Smooth muscle cell (in vitro differentiated cells): ENCODE measurements around the gene FGD6. TPM values are rescaled to one million over a fixed set of nuclear protein-coding genes. Genes with fewer than 3 reads are reported as not detected.
"Not testable (repeated sequence)": the region's sequence is repeated elsewhere in the genome, so short reads cannot be mapped to it uniquely, and the experiment has no call there.

Experiments used
- DNase-seq: peaks from one replicate; lab custom pipeline; 2025; ENCODE audit not compliant: unreplicated experiment; lab: John Stamatoyannopoulos, UW
- H2AFZ ChIP-seq: fragments of 200-600 bp; sonication (generic); 2 replicates; pipeline ENCODE4 v1.6.0; 2016; ENCODE audit warnings: antibody characterized with exemption, low read depth, mild to moderate bottlenecking
- H3F3A ChIP-seq: fragments of 200-600 bp; sonication (generic); 2 replicates; pipeline ENCODE4 v1.6.0; 2017; ENCODE audit warnings: antibody characterized with exemption, low read depth
- H3K27ac ChIP-seq: fragments of 200-600 bp; sonication (generic); 2 replicates; pipeline ENCODE4 v1.5.1; 2016; ENCODE audit warnings: low read depth, mild to moderate bottlenecking
- H3K27me3 ChIP-seq: fragments of 200-600 bp; sonication (generic); 2 replicates; pipeline ENCODE4 v1.6.1; 2016; ENCODE audit warnings: low read depth, mild to moderate bottlenecking
- H3K36me3 ChIP-seq: fragments of 200-600 bp; sonication (generic); 2 replicates; pipeline ENCODE4 v1.5.1; 2016; ENCODE audit warnings: low read depth
- H3K4me1 ChIP-seq: fragments of 200-600 bp; sonication (generic); 2 replicates; pipeline ENCODE4 v1.5.1; 2016; ENCODE audit warnings: low read depth
- H3K4me2 ChIP-seq: fragments of 200-600 bp; sonication (generic); 2 replicates; pipeline ENCODE4 v1.6.0; 2016; ENCODE audit warnings: mild to moderate bottlenecking
- H3K4me3 ChIP-seq: fragments of 200-600 bp; sonication (generic); 2 replicates; pipeline ENCODE4 v1.5.1; 2016; ENCODE audit warnings: mild to moderate bottlenecking
- H3K79me2 ChIP-seq: fragments of 200-600 bp; sonication (generic); 2 replicates; pipeline ENCODE4 v1.6.0; 2016; ENCODE audit warnings: low read depth, mild to moderate bottlenecking
- H3K9ac ChIP-seq: fragments of 200-600 bp; sonication (generic); 2 replicates; pipeline ENCODE4 v1.6.0; 2016; ENCODE audit warnings: low read depth
- H3K9me3 ChIP-seq: fragments of 200-600 bp; sonication (generic); replicated peaks from 2 replicates; pipeline ENCODE4 v1.5.1; 2016; ENCODE audit warnings: low read depth
- H4K20me1 ChIP-seq: fragments of 200-600 bp; sonication (generic); 2 replicates; pipeline ENCODE4 v1.6.0; 2016; ENCODE audit warnings: low read depth
- CTCF ChIP-seq: fragments of 200-600 bp; sonication (generic); IDR thresholded peaks from 2 replicates; pipeline ENCODE4 v1.5.1; 2017; ENCODE audit warnings: borderline replicate concordance, mild to moderate bottlenecking, antibody characterized with exemption; ENCODE audit not compliant: insufficient read depth, poor library complexity, severe bottlenecking
- WGBS: methylation state at CpG from one replicate; pipeline ENCODE4 v1.1.7; 2016; ENCODE audit warnings: low lambda C conversion rate; 5-methylcytosine and 5-hydroxymethylcytosine counted together
- polyA plus RNA-seq: library from polyadenylated mRNA; unstranded; fragments of >200 nt; fragmentation: Nextera tagmentation; extraction: Ambion mirVana; gene quantifications from 2 replicates; pipeline ENCODE4 v1.2.1, GENCODE V29; 2016
- total RNA-seq: library from RNA; depleted of rRNA; stranded (reverse); fragments of >200 nt; gene quantifications from 2 replicates; pipeline ENCODE4 v1.2.3, GENCODE V29; 2014

Gene FGD6
- total and polyA plus RNA-seq, 2 experiments from 2014 or later = 2.5 to 7.7 TPM

GRCh38 chr12:95142431-95143151, 74.7 kb downstream of the FGD6 start:
- Histone ChIP-seq H3K9ac (no peak overlapping the region), H3K27me3 (no peaks in the 10 kb centered on the region), H3K9me3 (no peaks in the 10 kb centered on the region), H3K36me3 (no peaks in the 10 kb centered on the region), H3K79me2 (no peaks in the 10 kb centered on the region), H3K4me1 (no peaks in the 10 kb centered on the region), H3F3A (no peaks in the 10 kb centered on the region), H3K4me3 (no peak overlapping the region), H4K20me1 (no peaks in the 10 kb centered on the region), H3K4me2 (no peak overlapping the region), H3K27ac (no peak overlapping the region), H2AFZ (no peak overlapping the region)
- WGBS = 90% methylated on average over 2 of the region's 2 CpGs
- no peak for TF ChIP-seq CTCF
- no peak for DNase-seq

- Histone ChIP-seq H3K4me1 (no peaks in the 10 kb centered on the region), H3K27me3 (no peaks in the 10 kb centered on the region), H3K9me3 (no peaks in the 10 kb centered on the region), H2AFZ (no peak overlapping the region), H3K36me3 (no peaks in the 10 kb centered on the region), H3F3A (no peaks in the 10 kb centered on the region), H3K27ac (no peak overlapping the region), H3K9ac (no peak overlapping the region), H4K20me1 (no peaks in the 10 kb centered on the region), H3K79me2 (no peaks in the 10 kb centered on the region), H3K4me3 (no peak overlapping the region), H3K4me2 (no peak overlapping the region)
- DNase-seq = no peak
- TF ChIP-seq CTCF = no peak
- 94% methylated on average over 4 of the region's 4 CpGs for WGBS
These were observed 76.0 kb downstream of the FGD6 start for GRCh38 chr12:95141310-95141709.

GRCh38 chr12:95138031-95138430, 79.2 kb downstream of the FGD6 start:
- not testable (repeated sequence) for H3F3A ChIP-seq, H3K9me3 ChIP-seq, H2AFZ ChIP-seq, H3K4me3 ChIP-seq, H3K79me2 ChIP-seq, H3K9ac ChIP-seq, H3K36me3 ChIP-seq, H4K20me1 ChIP-seq, H3K27me3 ChIP-seq, DNase-seq, H3K4me1 ChIP-seq, H3K4me2 ChIP-seq, H3K27ac ChIP-seq
- 95% methylated on average over 8 of the region's 8 CpGs for WGBS

- Histone ChIP-seq H3K27ac (no peak overlapping the region), H2AFZ (no peak overlapping the region), H3F3A (no peaks in the 10 kb centered on the region), H3K36me3 (no peaks in the 10 kb centered on the region), H3K27me3 (no peaks in the 10 kb centered on the region), H3K79me2 (no peaks in the 10 kb centered on the region), H3K9ac (no peak overlapping the region), H3K4me2 (no peak overlapping the region), H3K4me3 (no peak overlapping the region), H3K9me3 (no peaks in the 10 kb centered on the region), H4K20me1 (no peaks in the 10 kb centered on the region), H3K4me1 (no peaks in the 10 kb centered on the region)
- TF ChIP-seq CTCF = no peak
- no peak for DNase-seq
- WGBS = 79% methylated on average over 1 of the region's 1 CpG
These were observed 80.7 kb downstream of the FGD6 start for GRCh38 chr12:95136598-95136997.
